Measurements from ENCODE around the gene MAP3K5. TPM values are rescaled to one million over a fixed set of nuclear protein-coding genes. Genes with fewer than 3 reads are reported as not detected.

MAP3K5 gene
- total and polyA plus RNA-seq, 2 donors (not counting 3 experiments of a cell fraction or from before 2014, with no cell fraction given) = 1.5 to 7.0 TPM

GRCh38 chr6:136725124-136725523 lies 67.2 kb downstream of the MAP3K5 start:
- intact Hi-C loops (cut with micrococcal nuclease) = no loop called here
- DNase-seq (ENCODE audit: low read depth, low spot score) = no peak
- Histone ChIP-seq H3K27me3 (ENCODE audit: control insufficient read depth in 2 of 2, insufficient read depth in 2 of 2, low read length in 2 of 2) (no peaks in the 10 kb centered on the region), H3K27ac (ENCODE audit: insufficient read depth, low read depth, low read length) (no peak overlapping the region), H3K9me3 (replicated peaks; ENCODE audit: control insufficient read depth, insufficient read depth, low read length) (no peaks in the 10 kb centered on the region), H2AFZ (ENCODE audit: low read depth, low read length) (no peak overlapping the region), H3K4me1 (ENCODE audit: control insufficient read depth, extremely low read depth, insufficient read depth, low read length) (no peaks in the 10 kb centered on the region), H3K79me2 (ENCODE audit: control insufficient read depth, insufficient read depth, low read length) (no peaks in the 10 kb centered on the region), H3K36me3 (ENCODE audit: control insufficient read depth in 2 of 2, extremely low read depth in 1 of 2, insufficient read depth in 2 of 2, low read length in 2 of 2) (no peaks in the 10 kb centered on the region), H3K4me2 (ENCODE audit: insufficient read depth, low read length) (no peak overlapping the region), H3K9ac (replicated peaks; ENCODE audit: extremely low read depth, insufficient read depth, low read length) (no peak overlapping the region), H3K9me1 (replicated peaks; ENCODE audit: control insufficient read depth, extremely low read depth, insufficient read depth, low read length) (no peaks in the 10 kb centered on the region), H4K20me1 (replicated peaks; ENCODE audit: control insufficient read depth, extremely low read depth, insufficient read depth, low read length) (no peaks in the 10 kb centered on the region), H3K4me3 (replicated peaks in 1 of 3; ENCODE audit: insufficient read depth in 1 of 3, low read depth in 1 of 3, low read length in 3 of 3) (no peak overlapping the region)
- CTCF ChIA-PET = no interaction called here
- BruUV-seq (replicated peaks) = no TSS peak
- no peak for TF ChIP-seq FOS (IDR thresholded peaks at IDR 0.05; ENCODE audit: borderline replicate concordance, insufficient read depth, low read length)
- TF ChIP-seq CTCF (IDR thresholded peaks at IDR 0.05; ENCODE audit: extremely low read depth in 1 of 2, insufficient read depth in 1 of 2, low read depth in 1 of 2, low read length in 2 of 2) = no peak
- TF ChIP-seq GATA2 (IDR thresholded peaks at IDR 0.05; ENCODE audit: insufficient read depth, insufficient read length, low read depth, low read length) = no peak
- no peak for TF ChIP-seq POLR2A (IDR thresholded peaks at IDR 0.05; ENCODE audit: low read depth, low read length)
- no peak for TF ChIP-seq MAX (IDR thresholded peaks at IDR 0.05; ENCODE audit: insufficient read depth, insufficient read length)
- no peak for TF ChIP-seq POLR2AphosphoS5 (IDR thresholded peaks at IDR 0.05; ENCODE audit: insufficient read depth, low read depth, low read length)
- TF ChIP-seq EZH2 (IDR thresholded peaks at IDR 0.05; ENCODE audit: borderline replicate concordance, low read depth, low read length, severe bottlenecking) = no peak
- no peak for TF ChIP-seq MYC (IDR thresholded peaks at IDR 0.05; ENCODE audit: low read depth, low read length)
- no peak for TF ChIP-seq JUN (IDR thresholded peaks at IDR 0.05; ENCODE audit: borderline replicate concordance, insufficient read depth, insufficient read length, low read depth)
- dilution Hi-C loops (cut with MboI; ENCODE audit: extremely low pct_ligation_motif_present, low sequenced_read_pairs) = no loop called here
- no peak for FAIRE-seq
- POLR2A ChIA-PET = no interaction called here

Data from endothelial cell of umbilical vein (primary cell).